ENCODE data around the gene ACYP2.
"Not testable (repeated sequence)": the region's sequence is repeated elsewhere in the genome, so short reads cannot be mapped to it uniquely, and the experiment has no call there.

ACYP2 gene

GRCh38 chr2:54271843-54272627 lies 156.6 kb downstream of the ACYP2 start:
- DNase-seq (ENCODE audit: low read depth), result no peak

DNA sequence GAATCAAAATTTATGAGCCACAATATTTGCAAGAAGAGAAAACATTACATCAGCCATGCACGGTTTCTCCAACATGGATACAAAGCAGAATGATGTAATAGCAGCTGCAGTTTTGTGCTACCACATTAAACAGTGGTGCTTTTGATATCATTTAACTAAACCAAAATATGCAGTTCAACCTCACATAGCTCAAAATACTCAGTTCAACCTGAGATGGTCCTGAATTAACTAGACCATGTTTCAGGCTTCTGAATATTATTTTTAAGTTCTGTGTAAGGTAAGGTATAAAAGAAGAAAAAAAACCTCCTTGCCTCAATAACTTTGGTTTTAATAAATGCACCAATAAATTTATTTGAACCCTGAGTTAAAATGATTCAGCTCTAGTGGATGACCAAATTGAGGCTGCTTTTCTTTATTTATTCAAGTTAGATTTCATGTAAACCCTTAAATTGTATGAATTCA lies 159.4 kb downstream of the ACYP2 start:
- peak; percentile 53 for DNase-seq (ENCODE audit: low read depth)

- no peak for DNase-seq (ENCODE audit: low read depth)
Measured at GRCh38 chr2:54275541-54275940, 160.1 kb downstream of the ACYP2 start.

GRCh38 chr2:54279385-54279784 lies 164.0 kb downstream of the ACYP2 start:
- no peak for DNase-seq (ENCODE audit: low read depth)

DNA sequence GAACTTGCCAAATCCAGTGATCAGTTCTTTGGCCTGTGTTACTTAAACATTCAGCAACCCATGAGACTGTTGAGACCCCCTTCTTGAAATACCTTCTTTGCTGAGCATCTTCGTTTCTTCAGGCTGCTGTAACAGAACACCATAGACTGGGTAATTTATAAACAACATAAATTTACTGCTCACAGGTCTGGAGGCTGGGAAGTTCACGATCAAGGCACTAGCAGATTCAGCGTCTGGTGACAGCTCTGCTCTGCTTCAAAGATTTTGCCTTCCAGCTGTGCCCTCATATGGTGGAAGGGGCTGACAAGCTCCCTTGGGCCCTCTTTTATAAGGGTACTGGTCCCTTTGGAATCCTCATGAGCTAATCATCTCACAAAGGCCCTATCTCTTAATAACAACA lies 169.4 kb downstream of the ACYP2 start:
- no peak for DNase-seq (ENCODE audit: low read depth)

GRCh38 chr2:54285451-54285850 lies 170.0 kb downstream of the ACYP2 start:
- DNase-seq (ENCODE audit: low read depth), result no peak

DNA sequence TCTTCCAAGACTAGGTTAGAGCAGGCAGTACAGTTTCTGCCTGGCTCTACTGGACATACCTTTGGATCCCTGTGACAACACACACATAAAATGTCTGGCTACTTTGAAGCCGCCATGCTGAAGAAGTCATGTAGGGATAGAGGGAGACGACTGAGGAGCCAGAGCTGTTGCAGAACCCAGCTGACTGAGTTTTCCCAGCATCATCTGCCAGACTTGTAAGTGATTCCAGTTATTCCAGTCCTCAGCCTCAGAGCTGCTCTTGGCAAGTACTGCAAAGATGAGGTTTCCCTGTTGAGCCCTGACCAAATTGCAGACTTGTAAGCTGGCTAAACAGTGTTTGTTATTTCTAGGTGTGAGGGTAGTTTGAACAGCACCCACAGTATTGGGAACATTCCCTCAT lies 172.1 kb downstream of the ACYP2 start:
- DNase-seq (ENCODE audit: low read depth), result no peak

GRCh38 chr2:54289917-54290316 lies 174.5 kb downstream of the ACYP2 start:
- DNase-seq (ENCODE audit: low read depth), result no peak

GRCh38 chr2:54290356-54291025 lies 175.1 kb downstream of the ACYP2 start:
- no peak for DNase-seq (ENCODE audit: low read depth)

DNA sequence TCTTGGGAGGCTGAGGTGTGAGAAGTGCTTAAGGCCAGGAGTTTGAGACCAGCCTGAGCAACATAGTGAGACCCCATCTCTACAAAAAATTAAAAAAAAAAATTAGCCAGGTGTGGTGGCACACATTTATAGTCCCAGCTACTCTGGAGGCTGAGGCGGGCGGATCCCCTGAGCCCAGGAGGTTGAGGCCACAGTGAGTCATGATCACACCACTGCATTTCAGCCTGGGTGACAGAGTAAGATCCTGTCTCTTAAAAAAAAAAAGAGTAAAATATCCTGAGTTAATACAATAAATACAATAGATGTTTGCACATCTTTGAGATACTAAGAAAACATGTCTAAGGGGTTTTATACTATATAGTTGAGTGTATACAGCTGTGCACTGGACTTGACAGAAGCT lies 179.2 kb downstream of the ACYP2 start:
- not testable (repeated sequence) for DNase-seq (ENCODE audit: low read depth)

GRCh38 chr2:54295911-54296310 lies 180.5 kb downstream of the ACYP2 start:
- no peak for DNase-seq (ENCODE audit: low read depth)

DNA sequence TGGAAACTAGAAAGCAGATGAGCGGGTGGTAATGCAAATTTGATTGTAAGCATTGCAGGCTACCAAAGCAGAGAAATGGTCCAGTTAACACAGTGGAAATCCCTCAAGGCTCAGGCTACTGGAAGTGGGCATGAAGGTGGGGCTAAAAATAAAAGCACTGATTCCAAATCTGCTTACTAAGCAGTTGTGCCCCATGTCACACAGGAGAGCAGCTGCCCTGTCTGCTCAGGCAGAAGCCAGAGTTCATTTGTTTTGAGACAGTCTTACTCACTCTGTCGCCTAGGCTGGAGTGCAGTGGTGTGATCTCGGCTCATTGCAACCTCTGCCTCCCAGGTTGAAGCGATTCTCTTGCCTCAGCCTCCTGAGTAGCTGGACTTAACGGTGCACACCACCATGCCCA lies 183.1 kb downstream of the ACYP2 start:
- DNase-seq (ENCODE audit: low read depth), result no peak

- DNase-seq (ENCODE audit: low read depth), result no peak
Measured at GRCh38 chr2:54303631-54304030, 188.2 kb downstream of the ACYP2 start.

DNA sequence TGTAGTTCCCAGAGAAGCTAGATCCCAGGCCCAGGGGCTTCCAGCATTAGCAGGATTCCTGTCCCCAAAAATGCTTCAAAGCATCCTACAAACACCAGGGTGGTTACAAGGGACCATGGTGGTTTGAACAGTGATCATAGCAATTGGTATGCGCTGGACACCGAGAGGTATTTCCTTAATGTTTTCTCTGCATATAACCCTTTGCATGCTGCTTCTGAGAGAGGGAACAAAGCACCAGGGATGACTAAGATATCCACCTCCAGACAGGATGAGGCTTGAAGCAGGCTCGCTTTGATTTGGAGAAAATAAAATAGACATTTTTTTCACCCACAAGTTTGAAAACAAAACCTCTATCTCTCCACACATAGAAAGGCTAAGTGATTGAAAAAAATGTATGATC lies 191.1 kb downstream of the ACYP2 start:
- no peak for DNase-seq (ENCODE audit: low read depth)

- DNase-seq (ENCODE audit: low read depth), result no peak
Measured at GRCh38 chr2:54308186-54308585, 192.8 kb downstream of the ACYP2 start.

DNA sequence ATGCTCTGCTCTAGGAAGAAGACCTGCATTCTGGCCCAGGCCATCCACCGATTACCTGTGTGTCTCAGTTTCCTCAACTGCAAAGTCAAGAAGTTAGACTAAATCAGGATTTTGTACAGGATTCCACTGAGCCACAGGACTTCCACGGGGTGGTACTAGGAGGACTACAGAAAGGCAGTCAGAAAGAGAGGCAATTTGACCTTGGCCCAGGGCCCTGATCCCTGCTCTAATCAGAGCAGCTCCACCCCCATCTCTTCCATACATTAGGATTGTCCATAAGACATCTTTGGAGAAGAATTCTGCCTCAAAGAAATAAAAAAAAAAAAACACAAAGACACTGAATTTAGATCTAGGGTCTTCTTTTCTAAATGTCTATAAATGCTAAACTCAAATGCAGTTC lies 193.4 kb downstream of the ACYP2 start:
- DNase-seq (ENCODE audit: low read depth), result no peak

DNA sequence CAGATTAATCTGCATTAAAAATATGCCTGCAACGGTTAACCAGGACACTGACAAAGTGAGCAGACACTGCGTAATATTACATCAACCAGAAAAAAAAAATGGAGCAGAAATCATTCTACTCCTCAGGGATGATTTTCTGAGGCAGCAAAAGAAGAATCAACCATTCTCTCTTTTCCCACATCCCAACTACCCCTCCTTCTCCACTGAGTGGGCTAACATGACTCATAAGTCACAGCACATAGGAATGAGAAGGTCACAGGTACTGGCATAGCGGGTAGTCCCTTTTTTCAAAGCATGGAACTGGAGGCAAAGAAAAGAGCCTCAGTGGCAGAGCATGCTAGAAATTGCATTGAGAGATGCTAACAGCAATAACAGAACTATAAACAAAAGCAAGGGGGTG lies 194.9 kb downstream of the ACYP2 start:
- DNase-seq (ENCODE audit: low read depth), result no peak

DNA sequence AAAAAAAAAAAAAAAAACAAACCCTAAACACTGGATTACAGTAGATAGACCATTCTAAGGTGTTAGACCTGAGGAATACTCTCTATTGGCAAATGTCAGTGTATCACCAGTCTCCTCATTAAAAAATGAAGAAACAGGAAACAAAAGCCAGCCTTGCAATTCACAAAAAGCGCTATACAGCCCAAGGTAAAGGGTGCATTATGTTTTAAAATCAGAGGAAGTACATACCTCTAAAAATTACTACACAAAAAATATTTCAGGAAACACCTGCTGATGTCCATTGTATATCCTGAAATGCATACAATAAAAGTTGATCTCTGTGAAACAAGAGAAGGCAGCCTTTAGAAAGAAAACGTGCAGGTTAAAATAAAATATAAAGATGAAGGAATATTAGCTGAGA lies 195.5 kb downstream of the ACYP2 start:
- no peak for DNase-seq (ENCODE audit: low read depth)

GRCh38 chr2:54313147-54313546 lies 197.7 kb downstream of the ACYP2 start:
- DNase-seq (ENCODE audit: low read depth), result no peak

- DNase-seq (ENCODE audit: low read depth), result no peak
Measured at GRCh38 chr2:54317973-54318372, 202.6 kb downstream of the ACYP2 start.

DNA sequence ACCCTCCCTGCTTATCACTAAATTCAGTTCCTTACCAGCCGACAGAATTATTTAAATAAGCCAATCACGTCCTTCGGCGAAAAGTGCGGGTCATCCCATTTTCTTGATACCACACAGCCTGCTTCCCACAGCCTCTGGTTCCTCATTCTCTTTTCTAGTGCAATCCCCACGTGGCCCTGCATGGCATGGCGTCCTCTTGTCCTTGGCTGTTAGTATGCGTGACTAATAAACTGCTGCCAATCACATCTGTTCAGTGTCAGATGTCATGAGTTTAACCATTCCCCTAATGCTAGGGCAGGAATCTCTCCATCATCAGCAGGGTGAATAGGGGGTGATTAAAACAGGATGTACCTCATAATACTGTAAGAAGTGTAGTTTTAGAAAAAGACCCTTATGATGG lies 203.4 kb downstream of the ACYP2 start:
- no peak for DNase-seq (ENCODE audit: low read depth)

GRCh38 chr2:54321047-54321446 lies 205.6 kb downstream of the ACYP2 start:
- no peak for DNase-seq (ENCODE audit: low read depth)

DNA sequence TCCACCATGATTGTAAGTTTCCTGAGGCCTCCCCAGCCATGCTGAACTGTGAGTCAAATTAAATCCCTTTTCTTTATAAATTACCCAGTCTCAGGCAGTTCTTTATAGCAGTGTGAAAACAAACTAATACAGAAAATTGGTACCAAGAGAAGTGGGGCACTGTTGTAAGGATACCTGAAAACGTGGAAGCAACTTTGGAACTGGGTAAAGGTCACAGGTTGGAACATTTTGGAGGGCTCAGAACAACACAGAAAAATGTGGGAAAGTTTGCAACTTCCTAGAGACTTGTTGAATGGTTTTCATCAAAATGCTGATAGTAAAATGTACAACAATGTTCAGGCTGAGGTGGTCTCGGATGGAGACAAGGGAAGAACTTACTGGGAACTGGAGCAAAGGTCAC lies 209.1 kb downstream of the ACYP2 start:
- DNase-seq (ENCODE audit: low read depth), result not testable (repeated sequence)

GRCh38 chr2:54325148-54325547 lies 209.7 kb downstream of the ACYP2 start:
- DNase-seq (ENCODE audit: low read depth), result no peak

Data from GM04504 (cell line).